HEK293 (cell line): ENCODE measurements around the gene EPAS1.

ENCODE experiments used
- CTCF ChIA-PET: fragments of 350-600 bp; formaldehyde crosslinking; extraction: SDS; loops from one replicate; lab custom pipeline; 2021; ENCODE audit warnings: antibody characterized with exemption; lab: Yijun Ruan, JAX
- POLR2A ChIA-PET: fragments of 300-600 bp; formaldehyde crosslinking; extraction: SDS; loops from one replicate; lab custom pipeline; 2020; ENCODE audit warnings: antibody characterized with exemption, inconsistent platforms; lab: Yijun Ruan, JAX
- H3K27ac ChIP-seq: fragments of 200-500 bp; sonication (Bioruptor generic); 2 replicates; pipeline ENCODE4 v1.5.1; 2014; ENCODE audit warnings: low read depth, low read length, control low read depth, inconsistent platforms; ENCODE audit errors: extremely low read depth
- H3K36me3 ChIP-seq, 2 experiments: fragments of 200-500 bp in 1 of 2; sonication (Bioruptor generic) in 1 of 2; 1 replicate in 1 of 2; 2 replicates in 1 of 2; pipeline ENCODE4 v1.5.1; 2014 to 2017; ENCODE audit warnings: inconsistent platforms in 2 of 2, low read length in 2 of 2; ENCODE audit not compliant: control insufficient read depth in 2 of 2, insufficient read depth in 1 of 2
- H3K4me1 ChIP-seq: fragments of 200-500 bp; sonication (Bioruptor generic); 2 replicates; pipeline ENCODE4 v1.5.1; 2014; ENCODE audit warnings: mild to moderate bottlenecking, low read length, inconsistent platforms; ENCODE audit not compliant: control insufficient read depth, insufficient read depth
- H3K4me3 ChIP-seq: 2 replicates; pipeline ENCODE4 v1.5.1; 2011; ENCODE audit warnings: low read depth, mild to moderate bottlenecking, control low read depth, low read length, moderate library complexity
- H3K9me3 ChIP-seq: fragments of 200-500 bp; sonication (Bioruptor generic); 2 replicates; pipeline ENCODE4 v1.5.1; 2014; ENCODE audit warnings: low read depth, low read length, inconsistent platforms; ENCODE audit not compliant: control insufficient read depth, insufficient read depth
- ATF2 ChIP-seq: fragments of 450-650 bp; formaldehyde crosslinking; IDR thresholded peaks from 2 replicates; pipeline ENCODE4 v1.5.1; 2016; ENCODE audit warnings: missing biosample characterization, missing genetic modification characterization, low read depth
- GLIS2 ChIP-seq: fragments of 450-650 bp; formaldehyde crosslinking; IDR thresholded peaks from 2 replicates; pipeline ENCODE4 v1.5.1; 2016; ENCODE audit warnings: missing biosample characterization, missing genetic modification characterization
- HOXD13 ChIP-seq: sonication (generic); formaldehyde crosslinking; IDR thresholded peaks from 2 replicates; pipeline ENCODE4 v1.8.0; 2022; ENCODE audit warnings: missing genetic modification reagents, borderline replicate concordance
- OVOL3 ChIP-seq: fragments of 450-650 bp; formaldehyde crosslinking; IDR thresholded peaks from 2 replicates; pipeline ENCODE4 v1.5.1; 2016; ENCODE audit warnings: missing biosample characterization, missing genetic modification characterization
- PBX3 ChIP-seq: sonication (generic); formaldehyde crosslinking; IDR thresholded peaks from 2 replicates; pipeline ENCODE4 v1.8.1; 2022; ENCODE audit warnings: mild to moderate bottlenecking, moderate library complexity, missing genetic modification reagents
- PRDM4 ChIP-seq: fragments of 450-650 bp; formaldehyde crosslinking; IDR thresholded peaks from 2 replicates; pipeline ENCODE4 v1.5.1; 2017; ENCODE audit warnings: missing biosample characterization, missing genetic modification characterization
- ZBTB10 ChIP-seq: fragments of 450-650 bp; formaldehyde crosslinking; IDR thresholded peaks from 2 replicates; pipeline ENCODE4 v1.5.1; 2016; ENCODE audit warnings: missing biosample characterization, missing genetic modification characterization
- ZBTB11 ChIP-seq: fragments of 450-650 bp; formaldehyde crosslinking; conservative IDR thresholded peaks from 2 replicates; pipeline ENCODE4 v1.5.1; 2016; ENCODE audit warnings: low read depth, missing biosample characterization, missing genetic modification characterization
- ZBTB26 ChIP-seq: fragments of 450-650 bp; formaldehyde crosslinking; optimal IDR thresholded peaks from 2 replicates; pipeline ENCODE3; 2016; ENCODE audit warnings: missing biosample characterization, mild to moderate bottlenecking, missing genetic modification characterization
- ZFHX2 ChIP-seq: fragments of 450-650 bp; formaldehyde crosslinking; conservative IDR thresholded peaks from 2 replicates; pipeline ENCODE4 v1.5.1; 2016; ENCODE audit warnings: missing biosample characterization, missing genetic modification characterization
- ZFP3 ChIP-seq: fragments of 450-650 bp; formaldehyde crosslinking; IDR thresholded peaks from 2 replicates; pipeline ENCODE4 v1.5.1; 2016; ENCODE audit warnings: low read depth, missing biosample characterization, missing genetic modification characterization
- ZNF341 ChIP-seq: fragments of 450-650 bp; formaldehyde crosslinking; IDR thresholded peaks from 2 replicates; pipeline ENCODE4; 2016; ENCODE audit warnings: low read depth, missing biosample characterization, missing genetic modification characterization
- ZNF513 ChIP-seq: fragments of 450-650 bp; IDR thresholded peaks from 2 replicates; pipeline ENCODE4 v1.5.1; 2018; ENCODE audit warnings: missing biosample characterization, missing genetic modification characterization
- ZNF530 ChIP-seq: fragments of 450-650 bp; formaldehyde crosslinking; IDR thresholded peaks from 2 replicates; pipeline ENCODE4 v1.5.1; 2016; ENCODE audit warnings: low read depth, missing biosample characterization, missing genetic modification characterization
- ZNF544 ChIP-seq: fragments of 450-650 bp; formaldehyde crosslinking; IDR thresholded peaks from 2 replicates; pipeline ENCODE4 v1.5.0; 2017; ENCODE audit warnings: missing biosample characterization, missing genetic modification characterization
- ZNF560 ChIP-seq: fragments of 450-650 bp; formaldehyde crosslinking; IDR thresholded peaks from 2 replicates; pipeline ENCODE4 v1.5.1; 2017; ENCODE audit warnings: missing biosample characterization, missing genetic modification characterization, borderline replicate concordance
- ZNF639 ChIP-seq: fragments of 450-650 bp; formaldehyde crosslinking; IDR thresholded peaks from 2 replicates; pipeline ENCODE4 v1.5.1; 2016; ENCODE audit warnings: missing biosample characterization, missing genetic modification characterization
- ZNF747 ChIP-seq: fragments of 450-650 bp; formaldehyde crosslinking; IDR thresholded peaks from 2 replicates; pipeline ENCODE4 v1.5.1; 2016; ENCODE audit warnings: missing biosample characterization, missing genetic modification characterization
- ZNF792 ChIP-seq: fragments of 450-650 bp; formaldehyde crosslinking; IDR thresholded peaks from 2 replicates; pipeline ENCODE4 v1.5.1; 2016; ENCODE audit warnings: missing biosample characterization, missing genetic modification characterization

Gene EPAS1

GRCh38 chr2:46381263-46381849 is 84.1 kb downstream of the EPAS1 start:
- no peak overlapping the region for H3K27ac ChIP-seq
- H3K4me1 ChIP-seq: peaks cover 9% of the 10 kb centered on the region
- POLR2A ChIA-PET: interaction anchor here (0.5 kb wide), 1 partner anchor 770 kb away, joined by 4 read pairs; the partner anchor contains the start of gene SRBD1
- no peak overlapping the region for H3K4me3 ChIP-seq
- CTCF ChIA-PET: no interaction called here
- TF ChIP-seq ZBTB11 (no peak), PBX3 (CRISPR knock-in tag) (no peak), ATF2 (tag by site-specific recombination) (no peak), ZNF513 (tag by site-specific recombination) (no peak), ZNF544 (tag by site-specific recombination) (no peak), ZNF560 (tag by site-specific recombination) (no peak), ZBTB10 (tag by site-specific recombination) (no peak), ZNF341 (tag by site-specific recombination) (no peak), PRDM4 (tag by site-specific recombination) (no peak), OVOL3 (tag by site-specific recombination) (no peak), ZFP3 (no peak), GLIS2 (tag by site-specific recombination) (no peak), ZNF747 (tag by site-specific recombination) (no peak), ZNF530 (tag by site-specific recombination) (no peak), ZNF639 (tag by site-specific recombination) (no peak), ZFHX2 (tag by site-specific recombination) (no peak), HOXD13 (CRISPR knock-in tag) (no peak), ZBTB26 (tag by site-specific recombination) (no peak), ZNF792 (tag by site-specific recombination) (no peak)
- H3K9me3 ChIP-seq: no peaks in the 10 kb centered on the region
- H3K36me3 ChIP-seq: peaks cover 7 to 80% of the 10 kb centered on the region in 2 experiments
